Ascending aorta (tissue), 2 donors: ENCODE data around the gene NCOA4. TPM values are rescaled to one million over a fixed set of nuclear protein-coding genes. Genes with fewer than 3 reads are reported as not detected.
A peak's percentile ranks its signal among the peaks of the same experiment; 100 is the strongest.

Source experiments
- DNase-seq, 2 donors: peaks; one replicate each; pipeline ENCODE4 v3.0.0-alpha.2; 2019; ENCODE audit warnings: low spot score in 2 of 2
- H3K27ac ChIP-seq, 2 donors: fragments of 200-600 bp; sonication (generic); one replicate each; pipeline ENCODE4 v1.5.1; 2016 to 2017; ENCODE audit warnings: mild to moderate bottlenecking in 1 of 2
- H3K27me3 ChIP-seq: fragments of 200-600 bp; sonication (generic); one replicate; pipeline ENCODE4 v1.5.1; 2017
- H3K36me3 ChIP-seq, 2 donors: fragments of 200-600 bp; sonication (generic); one replicate each; pipeline ENCODE4 v1.5.1; 2016
- H3K4me1 ChIP-seq, 2 donors: fragments of 200-600 bp; sonication (generic); one replicate each; pipeline ENCODE4 v1.5.1; 2016 to 2017; ENCODE audit warnings: mild to moderate bottlenecking in 1 of 2
- H3K4me3 ChIP-seq, 2 donors: fragments of 200-600 bp; sonication (generic); one replicate each; pipeline ENCODE4 v1.5.1; 2016 to 2017; ENCODE audit warnings: mild to moderate bottlenecking in 1 of 2
- H3K9me3 ChIP-seq, 2 donors: fragments of 200-600 bp; sonication (generic); one replicate each; pipeline ENCODE4 v1.5.1; 2016
- intact Hi-C: fragments of 100-400 bp; cut with DNase I; formaldehyde crosslinking; loops from one replicate; pipeline ENCODE4 v1.15.1; 2023
- total RNA-seq: library from RNA; depleted of rRNA; stranded (reverse); fragments of >200 nt; gene quantifications from one replicate; pipeline ENCODE4 v1.1.0, GENCODE V29; 2016
- TF ChIP-seq, protein P1 (sequence below), 3 experiments: fragments of 200-600 bp in 2 of 3; fragments of 450-650 bp in 1 of 3; sonication (generic) in 2 of 3; IDR thresholded peaks; one replicate each; pipeline ENCODE4 v1.5.1; 2016 to 2019; ENCODE audit warnings: antibody characterized with exemption in 3 of 3, mild to moderate bottlenecking in 1 of 3, moderate library complexity in 1 of 3

Gene NCOA4
- total RNA-seq, 1 donor from 2014 or later: 53.9 TPM

GRCh38 chr10:46028584-46029460, 1.6 kb downstream of the NCOA4 start:
- intact Hi-C loops: loop anchor here (10.0 kb wide), 3 partner anchors 54 to 1136 kb away; partner anchors contain the start of genes ANTXRL and TIMM23
- peak overlapping the region; percentile 70 to 80 for H3K4me3 ChIP-seq
- DNase-seq: no peak
- no peak overlapping the region for H3K27ac ChIP-seq
- H3K27me3 ChIP-seq: no peaks in the 10 kb centered on the region
- TF ChIP-seq, protein P1, sequence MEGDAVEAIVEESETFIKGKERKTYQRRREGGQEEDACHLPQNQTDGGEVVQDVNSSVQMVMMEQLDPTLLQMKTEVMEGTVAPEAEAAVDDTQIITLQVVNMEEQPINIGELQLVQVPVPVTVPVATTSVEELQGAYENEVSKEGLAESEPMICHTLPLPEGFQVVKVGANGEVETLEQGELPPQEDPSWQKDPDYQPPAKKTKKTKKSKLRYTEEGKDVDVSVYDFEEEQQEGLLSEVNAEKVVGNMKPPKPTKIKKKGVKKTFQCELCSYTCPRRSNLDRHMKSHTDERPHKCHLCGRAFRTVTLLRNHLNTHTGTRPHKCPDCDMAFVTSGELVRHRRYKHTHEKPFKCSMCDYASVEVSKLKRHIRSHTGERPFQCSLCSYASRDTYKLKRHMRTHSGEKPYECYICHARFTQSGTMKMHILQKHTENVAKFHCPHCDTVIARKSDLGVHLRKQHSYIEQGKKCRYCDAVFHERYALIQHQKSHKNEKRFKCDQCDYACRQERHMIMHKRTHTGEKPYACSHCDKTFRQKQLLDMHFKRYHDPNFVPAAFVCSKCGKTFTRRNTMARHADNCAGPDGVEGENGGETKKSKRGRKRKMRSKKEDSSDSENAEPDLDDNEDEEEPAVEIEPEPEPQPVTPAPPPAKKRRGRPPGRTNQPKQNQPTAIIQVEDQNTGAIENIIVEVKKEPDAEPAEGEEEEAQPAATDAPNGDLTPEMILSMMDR (IDR thresholded peaks at IDR 0.05): peak; percentile 31 to 44 (median 32)
- H3K4me1 ChIP-seq: peaks cover 0 to 25% of the 10 kb centered on the region in 2 donors
- H3K36me3 ChIP-seq: no peaks in the 10 kb centered on the region
- H3K9me3 ChIP-seq: no peaks in the 10 kb centered on the region

DNA sequence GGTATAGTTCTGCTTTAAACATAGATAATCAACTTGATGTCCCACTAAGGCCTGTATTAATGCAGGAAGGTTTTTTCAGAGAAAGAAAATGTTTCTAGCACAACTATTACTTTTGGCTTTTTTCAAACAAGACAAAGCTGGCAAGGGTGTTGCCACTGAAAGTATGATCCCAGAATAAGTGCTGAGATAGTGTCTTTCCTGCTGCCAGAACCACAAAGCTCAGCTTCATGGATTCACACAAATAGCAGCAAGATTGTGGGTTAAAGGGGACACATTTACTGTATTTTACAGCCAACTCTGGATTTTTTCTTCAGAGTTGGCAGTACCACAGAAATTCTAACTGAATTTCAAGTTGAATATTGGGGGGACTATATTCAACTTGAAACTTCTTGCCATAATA, 4.3 kb downstream of the NCOA4 start:
- intact Hi-C loops: loop anchor here (10.0 kb wide), 3 partner anchors 51 to 1139 kb away; partner anchors contain the start of genes ANTXRL and TIMM23
- H3K9me3 ChIP-seq: no peaks in the 10 kb centered on the region
- DNase-seq: no peak
- H3K36me3 ChIP-seq: no peaks in the 10 kb centered on the region
- H3K27ac ChIP-seq: no peak overlapping the region
- H3K4me1 ChIP-seq: peaks cover 0 to 35% of the 10 kb centered on the region in 2 donors
- no peaks in the 10 kb centered on the region for H3K27me3 ChIP-seq
- TF ChIP-seq, protein P1 (IDR thresholded peaks at IDR 0.05): no peak
- H3K4me3 ChIP-seq: no peak overlapping the region

- intact Hi-C loops: loop anchor here (10.0 kb wide), 3 partner anchors 51 to 1139 kb away; partner anchors contain the start of genes ANTXRL and TIMM23
- Histone ChIP-seq H3K9me3 (no peaks in the 10 kb centered on the region), H3K27me3 (no peaks in the 10 kb centered on the region), H3K36me3 (no peaks in the 10 kb centered on the region), H3K4me3 (no peak overlapping the region), H3K27ac (no peak overlapping the region), H3K4me1 (peaks cover 0 to 35% of the 10 kb centered on the region in 2 donors)
- TF ChIP-seq, protein P1 (IDR thresholded peaks at IDR 0.05): no peak
- DNase-seq: no peak
Measured at GRCh38 chr10:46025406-46025805, 5.0 kb downstream of the NCOA4 start.

DNA sequence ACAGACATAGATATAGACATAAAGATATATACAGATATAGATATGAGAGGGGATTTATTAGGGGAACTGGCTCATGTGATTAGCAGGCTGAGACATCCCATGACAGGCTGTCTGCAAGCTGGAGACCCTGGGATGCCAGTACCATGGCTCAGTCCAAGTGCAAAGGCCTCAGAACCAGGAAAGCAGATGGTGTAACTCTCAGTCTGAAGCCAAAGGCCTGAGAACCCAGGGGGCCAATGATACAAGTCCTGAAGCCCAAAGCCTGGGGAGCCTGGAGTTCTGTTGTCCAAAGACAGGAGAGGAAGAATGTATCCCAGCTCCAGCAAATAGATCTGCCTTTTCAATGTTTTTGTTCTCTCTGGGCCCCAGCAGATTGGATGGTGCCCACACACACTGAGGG, 5.5 kb downstream of the NCOA4 start:
- DNase-seq: no peak
- Histone ChIP-seq H3K4me3 (no peak overlapping the region), H3K4me1 (peaks cover 0 to 35% of the 10 kb centered on the region in 2 donors), H3K36me3 (no peaks in the 10 kb centered on the region), H3K9me3 (no peaks in the 10 kb centered on the region), H3K27ac (no peak overlapping the region), H3K27me3 (no peaks in the 10 kb centered on the region)
- TF ChIP-seq, protein P1 (IDR thresholded peaks at IDR 0.05): no peak
- intact Hi-C loops: loop anchor here (5.0 to 10.0 kb wide), 4 partner anchors 50 to 1140 kb away; partner anchors contain the start of genes ANTXRL and TIMM23

GRCh38 chr10:46022978-46023702, 7.3 kb downstream of the NCOA4 start:
- peak; percentile 71 to 95 for DNase-seq
- Histone ChIP-seq H3K27me3 (no peaks in the 10 kb centered on the region), H3K4me1 (peaks cover 3 to 27% of the 10 kb centered on the region in 2 donors), H3K36me3 (no peaks in the 10 kb centered on the region), H3K4me3 (peak overlapping the region; percentile 63 to 67), H3K9me3 (no peaks in the 10 kb centered on the region), H3K27ac (peak overlapping the region; percentile 80 to 82)
- TF ChIP-seq, protein P1 (IDR thresholded peaks at IDR 0.05): peak in 2 of 3 experiments; percentile 36 to 40
- intact Hi-C loops: loop anchor here (1.0 to 10.0 kb wide), 5 partner anchors 8 to 1142 kb away; partner anchors contain the start of genes ANTXRL and TIMM23
